OCI-M2 (cell line): ENCODE data around the gene NTRK2.

ENCODE experiments used
- DNase-seq: peaks from one replicate; lab custom pipeline; 2025; ENCODE audit not compliant: unreplicated experiment; lab: John Stamatoyannopoulos, UW

Gene NTRK2

DNA sequence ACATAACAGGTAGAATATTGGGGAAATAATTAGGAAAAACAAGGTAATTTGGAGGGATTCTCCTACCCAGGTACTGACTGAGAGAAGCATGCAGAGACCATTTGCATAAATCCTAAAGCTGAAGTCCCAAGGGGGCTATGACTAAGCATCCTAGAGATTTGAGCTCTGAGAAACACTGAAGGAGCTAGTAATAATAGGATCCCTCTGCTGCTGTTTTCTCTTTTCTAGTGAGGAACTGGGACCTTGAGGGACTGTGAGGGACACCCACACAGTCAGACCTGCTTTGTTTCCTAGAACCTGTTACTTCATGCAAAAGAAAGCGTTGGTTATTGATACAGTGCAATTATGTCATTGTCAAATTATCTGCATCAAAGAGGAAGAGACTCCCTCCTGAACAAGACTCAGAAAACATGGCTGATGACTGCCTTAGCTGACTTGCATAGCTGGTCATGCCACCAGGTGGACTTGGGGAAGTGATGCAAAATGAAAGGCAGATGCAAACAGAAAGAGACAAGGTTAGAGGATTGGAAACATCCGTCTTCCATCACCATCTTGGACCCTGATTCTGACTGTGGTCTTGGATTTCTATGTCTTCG lies 335.4 kb downstream of the NTRK2 start:
- DNase-seq: no peak

DNA sequence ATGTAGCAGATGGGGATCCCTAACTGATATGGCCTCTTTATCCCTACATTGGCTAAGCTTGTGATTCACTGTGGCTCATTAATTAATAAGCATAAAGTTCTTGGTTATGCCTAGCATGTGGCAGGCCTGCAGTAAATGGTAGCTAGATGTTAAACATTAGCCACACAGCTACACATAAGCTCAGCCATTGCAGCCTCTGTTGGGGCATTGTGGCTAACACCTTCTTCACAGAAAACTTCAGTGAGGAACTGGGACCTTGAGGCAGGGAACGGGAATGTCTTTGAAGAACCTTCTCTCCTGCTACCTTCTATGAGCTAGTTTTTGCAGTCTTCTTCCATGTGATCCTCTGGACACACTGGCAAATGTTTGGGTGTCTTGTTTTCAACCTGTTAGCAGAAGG lies 338.2 kb downstream of the NTRK2 start:
- DNase-seq: no peak

DNA sequence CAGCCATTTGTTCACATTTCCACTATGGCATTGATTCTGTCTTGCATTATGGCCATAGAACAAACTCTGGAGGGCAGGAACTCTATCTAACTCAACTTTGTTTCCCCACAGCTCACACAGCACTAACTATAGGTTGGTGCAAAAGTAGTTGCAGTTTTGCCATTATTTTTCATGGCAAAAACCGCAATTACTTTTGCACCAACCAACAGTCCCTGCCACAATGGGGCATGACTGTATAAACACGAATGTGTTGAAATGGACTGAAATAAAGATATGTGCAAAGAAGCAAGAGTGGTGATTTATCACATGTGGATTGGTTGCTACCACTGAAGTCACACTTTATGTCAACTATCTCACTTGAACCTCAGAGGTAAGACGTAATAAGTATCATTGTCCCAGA lies 338.7 kb downstream of the NTRK2 start:
- no peak for DNase-seq

DNA sequence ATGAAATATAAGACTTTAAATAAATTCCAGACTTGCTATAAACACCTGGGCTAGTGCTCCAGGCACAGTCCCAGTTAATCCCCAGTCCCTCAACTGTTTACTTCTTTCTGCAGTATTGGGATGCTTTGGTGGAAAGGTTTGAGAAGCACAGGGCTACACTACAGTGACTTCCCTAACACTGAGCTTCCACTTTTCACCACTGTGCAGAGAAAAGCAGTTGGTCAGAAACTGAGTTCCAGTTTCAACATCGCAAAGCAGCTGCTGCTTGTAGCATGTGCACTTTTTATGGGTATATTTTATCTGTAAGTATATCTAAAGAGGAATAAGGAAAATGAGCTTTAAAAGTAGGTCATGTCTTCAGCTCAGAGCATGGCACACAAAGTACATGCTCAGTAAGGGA lies 339.7 kb downstream of the NTRK2 start:
- no peak for DNase-seq

DNA sequence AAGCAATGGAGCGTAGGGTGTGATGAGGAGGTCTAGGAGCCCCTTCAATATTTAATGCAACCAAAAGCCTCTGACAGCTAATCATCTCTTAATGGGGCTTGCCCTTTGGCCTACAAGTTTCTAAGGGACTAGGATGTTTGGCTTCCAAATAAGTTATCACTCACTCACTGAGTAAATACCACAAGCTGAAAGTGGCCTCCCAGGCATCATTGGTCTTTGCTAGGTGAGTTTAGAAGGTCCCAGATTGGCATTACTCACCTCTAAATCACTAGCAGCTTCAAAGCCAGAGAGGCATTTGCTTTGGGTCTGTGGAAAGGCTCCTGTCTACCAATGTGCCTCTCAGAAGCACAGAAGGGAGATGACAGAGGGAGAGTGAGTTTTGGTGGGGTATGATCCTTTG lies 344.2 kb downstream of the NTRK2 start:
- no peak for DNase-seq

DNA sequence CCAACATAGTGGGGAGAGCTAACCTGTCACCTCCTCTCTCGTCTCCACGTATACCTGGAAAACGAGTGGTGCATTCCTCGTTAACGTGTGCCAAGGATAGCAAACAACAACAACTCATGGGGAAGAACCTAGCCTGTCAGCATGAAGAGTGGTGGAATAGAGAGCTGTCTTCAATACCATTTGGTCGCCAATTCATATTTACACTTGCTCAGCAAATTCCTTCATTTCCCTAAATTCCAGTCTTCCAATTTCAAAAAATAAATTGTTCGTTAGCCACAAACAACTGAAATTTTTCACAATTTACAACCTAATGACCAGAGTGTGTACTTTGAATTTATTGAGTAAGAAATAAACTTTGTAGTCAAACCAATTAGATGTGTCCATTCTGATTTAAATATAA lies 344.8 kb downstream of the NTRK2 start:
- DNase-seq: no peak

DNA sequence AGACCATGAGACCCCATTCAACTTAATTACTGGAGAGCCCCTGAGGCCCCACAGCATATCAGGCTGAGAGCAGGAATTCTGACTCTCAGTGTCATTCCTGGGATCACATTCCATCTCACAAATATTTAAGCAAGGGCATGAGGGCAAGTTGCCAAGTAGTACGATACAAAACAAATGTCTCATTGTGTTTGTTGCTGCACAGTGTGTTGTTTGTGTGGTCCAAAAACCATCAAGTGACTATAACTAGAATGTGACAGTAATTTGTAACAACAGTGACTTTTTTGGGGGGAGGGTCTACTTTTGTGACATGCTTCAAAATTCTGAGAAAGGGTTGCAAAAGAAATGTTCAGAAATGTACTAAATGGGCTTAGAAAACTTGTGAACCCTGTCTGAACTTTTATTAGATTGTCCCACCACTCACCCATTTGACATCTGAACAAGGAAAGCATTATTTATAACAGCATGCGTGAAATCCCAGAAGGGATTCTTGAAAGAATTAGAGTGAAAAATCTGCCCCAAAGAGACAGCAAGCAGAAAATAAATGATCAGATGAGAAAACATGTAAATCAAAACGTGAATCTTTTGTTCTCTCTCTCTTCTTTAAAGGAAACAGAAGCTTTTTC lies 347.0 kb downstream of the NTRK2 start:
- no peak for DNase-seq

DNA sequence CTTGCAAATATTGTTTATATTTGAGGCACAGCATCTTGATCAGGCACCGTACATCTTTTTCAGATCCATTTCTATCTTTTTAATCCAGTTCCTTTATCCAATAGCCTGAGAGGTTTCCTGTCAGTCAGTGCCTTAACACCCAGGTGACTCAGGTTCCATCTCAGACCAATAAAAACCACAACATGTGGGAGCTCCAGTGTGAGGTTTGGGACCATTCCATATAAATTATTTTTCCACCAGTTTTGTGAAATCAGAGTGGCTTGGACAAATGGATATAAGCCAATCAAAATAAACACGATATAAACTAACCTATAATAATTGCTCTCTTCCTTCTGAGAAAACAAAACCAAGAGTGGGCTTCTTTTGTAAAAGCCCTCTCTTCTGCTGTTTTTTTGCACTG lies 351.3 kb downstream of the NTRK2 start:
- no peak for DNase-seq

DNA sequence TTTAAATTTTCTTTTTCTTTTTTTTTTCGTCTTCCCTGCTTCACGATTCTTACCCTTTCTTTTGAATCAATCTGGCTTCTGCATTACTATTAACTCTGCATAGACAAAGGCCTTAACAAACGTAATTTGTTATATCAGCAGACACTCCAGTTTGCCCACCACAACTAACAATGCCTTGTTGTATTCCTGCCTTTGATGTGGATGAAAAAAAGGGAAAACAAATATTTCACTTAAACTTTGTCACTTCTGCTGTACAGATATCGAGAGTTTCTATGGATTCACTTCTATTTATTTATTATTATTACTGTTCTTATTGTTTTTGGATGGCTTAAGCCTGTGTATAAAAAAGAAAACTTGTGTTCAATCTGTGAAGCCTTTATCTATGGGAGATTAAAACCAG lies 352.2 kb downstream of the NTRK2 start:
- no peak for DNase-seq

DNA sequence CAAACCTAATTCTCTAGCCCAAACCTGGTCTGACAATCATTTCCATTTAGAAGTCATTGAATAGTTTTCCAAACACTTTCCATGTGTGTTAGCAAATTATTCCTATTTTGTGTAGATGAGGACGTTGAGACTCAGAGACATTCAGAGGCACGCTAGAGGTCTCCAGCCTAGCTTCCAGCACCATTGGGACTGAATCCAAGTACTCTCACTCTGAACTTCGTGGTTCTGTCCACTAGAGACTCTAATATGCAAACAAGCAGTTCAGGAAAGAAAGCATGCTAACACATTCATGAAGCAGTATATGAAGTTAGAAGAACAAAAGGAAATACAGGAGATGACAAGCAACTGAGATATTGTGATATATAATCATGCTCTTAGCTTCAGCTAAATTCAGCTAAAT lies 354.8 kb downstream of the NTRK2 start:
- DNase-seq: no peak

DNA sequence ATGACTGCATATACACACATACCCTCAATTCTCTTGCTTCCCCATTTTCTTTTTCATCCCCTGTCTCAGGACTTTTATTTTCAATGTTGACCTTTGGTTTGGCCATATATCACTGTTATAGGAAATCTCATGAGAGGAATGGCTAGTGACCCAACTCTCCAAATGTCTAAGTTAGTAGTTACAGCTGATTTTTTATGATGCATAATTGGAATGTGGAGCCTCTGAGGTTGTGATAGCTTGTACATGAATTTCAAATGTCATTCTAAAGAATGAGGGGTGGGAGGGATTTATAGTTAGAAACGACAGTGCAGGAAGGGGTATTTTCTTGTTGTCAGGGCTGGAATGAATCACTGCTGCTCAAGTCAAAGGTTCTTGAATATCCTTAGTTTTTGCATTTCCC lies 356.1 kb downstream of the NTRK2 start:
- no peak for DNase-seq

DNA sequence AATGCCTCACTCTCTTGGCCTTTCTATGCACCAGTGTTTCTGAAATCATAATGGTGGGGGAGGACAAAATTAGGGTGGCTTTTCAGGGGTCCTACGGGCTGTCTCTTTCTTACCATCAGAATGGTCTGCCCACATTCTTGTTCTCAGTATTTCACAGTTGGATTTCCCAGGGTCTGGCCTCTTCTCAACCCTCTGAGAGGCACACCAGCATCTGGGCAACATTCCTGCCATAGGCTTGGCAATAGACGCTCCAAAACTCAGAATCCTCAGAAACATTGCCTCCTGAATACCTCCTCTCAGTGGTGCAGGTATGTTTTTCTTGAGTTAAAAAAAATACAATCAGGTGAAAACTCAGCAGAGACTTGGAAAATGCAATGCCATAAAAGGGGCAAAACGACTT lies 358.3 kb downstream of the NTRK2 start:
- DNase-seq: no peak

DNA sequence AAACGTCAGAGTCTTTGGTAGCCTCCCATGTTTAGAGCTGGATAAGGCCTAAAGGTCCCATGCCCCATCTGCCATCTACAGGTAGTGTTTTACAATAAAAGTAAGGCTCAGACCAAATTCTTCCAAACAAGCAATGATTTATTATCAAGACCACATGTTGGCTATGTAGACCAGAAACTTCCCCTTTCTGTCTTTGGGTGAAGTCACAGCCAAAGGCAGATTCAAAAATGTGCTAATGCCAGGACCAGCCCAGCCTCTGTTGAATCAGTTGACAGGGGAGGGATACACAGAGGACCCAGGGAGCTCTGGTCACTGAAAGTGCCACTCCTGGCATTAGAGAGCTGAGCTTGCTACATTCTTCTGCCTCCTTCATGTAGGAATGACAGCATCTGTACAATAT lies 360.8 kb downstream of the NTRK2 start:
- no peak for DNase-seq

DNA sequence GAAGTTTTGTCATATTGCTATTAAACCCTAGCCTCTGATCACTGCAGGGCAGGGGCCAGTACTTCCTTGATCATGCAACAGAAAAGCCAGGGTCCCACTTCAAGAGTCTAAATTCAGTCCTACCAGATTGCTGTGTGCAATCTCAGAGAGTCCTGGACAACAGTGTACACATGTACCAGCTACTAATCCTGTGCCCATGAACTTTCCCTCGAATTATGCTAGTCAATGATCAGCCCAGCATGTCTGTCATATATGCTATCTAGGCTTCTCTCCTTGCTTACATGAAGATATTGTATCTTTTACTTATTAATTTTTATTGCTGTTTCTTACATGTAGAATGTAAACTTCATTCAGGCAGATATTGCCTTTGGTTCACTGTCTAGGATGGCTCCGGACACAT lies 367.0 kb downstream of the NTRK2 start:
- DNase-seq: no peak

DNA sequence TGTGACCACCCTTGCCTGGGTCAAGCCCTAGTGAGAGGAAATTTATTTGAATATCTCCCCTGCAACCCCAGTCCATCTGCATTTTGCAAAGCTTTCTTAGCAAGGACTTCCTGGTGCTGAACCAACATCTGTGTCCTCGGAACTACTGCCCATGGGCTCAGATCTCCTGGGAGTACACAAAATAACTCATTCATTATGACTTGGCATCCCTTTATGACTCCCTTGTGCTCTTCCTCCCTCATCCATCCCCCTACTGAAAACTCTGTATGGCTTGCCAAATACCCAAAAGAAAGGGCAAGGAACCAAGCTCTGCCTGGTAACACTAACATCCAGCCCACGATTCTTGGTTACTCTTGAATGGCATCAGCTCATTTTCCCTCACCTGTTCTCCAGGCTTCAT lies 368.5 kb downstream of the NTRK2 start:
- DNase-seq: no peak

DNA sequence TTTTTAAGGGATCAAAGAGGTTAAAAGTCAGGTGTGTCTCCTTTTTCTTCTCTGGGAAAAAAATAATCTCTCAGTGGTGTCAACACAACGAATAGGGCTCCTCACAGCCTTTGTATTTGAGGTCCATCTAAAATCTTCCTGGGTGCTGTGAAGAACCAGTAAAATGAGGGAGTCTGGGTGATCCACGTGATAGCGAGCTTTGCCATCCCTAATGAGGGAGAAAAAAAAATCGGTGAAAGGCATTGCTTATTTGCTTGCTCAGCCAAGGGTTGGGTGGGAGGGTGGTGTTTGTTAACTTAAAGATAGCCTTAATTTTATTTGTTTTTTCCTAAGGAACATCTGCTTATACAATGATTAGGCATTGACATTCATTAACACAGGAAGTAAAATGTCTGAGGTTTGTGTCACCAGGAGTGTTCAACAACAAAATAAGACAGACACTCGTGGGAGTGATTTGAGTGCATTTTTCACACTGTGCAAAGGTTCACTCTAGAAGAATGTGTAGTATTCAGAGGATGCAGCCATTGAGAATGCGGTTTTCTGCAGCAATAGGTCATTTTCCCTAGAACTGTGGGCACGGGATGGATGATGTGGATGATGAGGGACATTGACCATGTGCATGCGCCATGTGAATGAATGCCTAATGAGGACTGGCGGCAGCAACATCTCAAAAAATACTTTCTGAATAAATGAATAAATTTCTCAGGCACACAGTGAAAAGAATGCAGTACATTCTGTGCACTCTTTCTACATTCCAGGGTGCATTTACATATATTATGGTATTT lies 369.5 kb downstream of the NTRK2 start:
- no peak for DNase-seq

DNA sequence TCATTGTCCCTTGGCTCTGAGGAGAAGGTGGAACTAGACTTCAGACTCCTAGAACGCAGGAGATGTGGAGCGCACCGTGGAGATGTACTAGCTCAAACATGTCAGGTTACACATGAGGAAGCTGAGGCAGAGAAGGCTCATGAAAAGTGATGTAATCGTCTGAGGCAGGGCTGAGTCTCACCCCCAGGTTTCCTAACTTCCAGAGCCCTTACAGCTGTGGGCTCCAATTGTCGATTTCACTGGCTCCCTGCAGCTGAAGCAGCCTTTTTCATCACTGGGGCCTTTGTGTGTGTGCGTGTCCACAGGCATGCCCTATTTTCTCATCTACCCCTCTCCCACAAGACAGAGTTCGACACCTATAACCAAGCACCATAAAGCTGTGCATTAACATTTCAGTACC lies 370.6 kb downstream of the NTRK2 start:
- no peak for DNase-seq

DNA sequence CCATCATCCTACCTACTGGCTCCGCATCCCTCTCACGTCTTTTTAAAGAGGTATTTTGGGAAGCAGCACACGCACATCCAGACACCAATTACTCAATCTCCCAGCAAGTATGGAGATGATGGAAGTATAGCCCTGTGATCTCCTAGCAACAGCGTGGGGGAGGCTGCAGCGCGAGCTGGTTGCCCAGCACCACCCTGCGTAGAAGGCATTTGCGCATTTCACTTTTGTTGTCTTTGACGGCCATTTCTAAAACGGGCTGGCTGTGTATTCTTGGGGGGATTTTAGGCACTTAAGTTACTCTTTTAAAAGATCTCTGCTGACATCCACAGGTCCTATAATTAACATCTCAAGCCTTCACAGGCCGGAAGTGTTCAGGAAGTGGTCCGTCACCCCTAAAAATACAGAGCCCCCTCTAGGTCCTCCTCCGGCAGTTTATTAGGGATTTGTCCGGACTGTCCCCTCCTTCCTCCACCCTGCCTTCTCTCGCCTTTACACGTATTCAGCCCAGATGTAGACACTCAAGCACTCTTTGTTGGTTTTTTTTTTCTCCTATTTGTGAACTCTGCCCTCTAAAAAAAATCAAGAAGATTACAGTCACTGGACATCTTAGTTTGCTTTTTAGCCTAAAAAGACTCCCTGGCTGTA lies 371.4 kb downstream of the NTRK2 start:
- DNase-seq: no peak

DNA sequence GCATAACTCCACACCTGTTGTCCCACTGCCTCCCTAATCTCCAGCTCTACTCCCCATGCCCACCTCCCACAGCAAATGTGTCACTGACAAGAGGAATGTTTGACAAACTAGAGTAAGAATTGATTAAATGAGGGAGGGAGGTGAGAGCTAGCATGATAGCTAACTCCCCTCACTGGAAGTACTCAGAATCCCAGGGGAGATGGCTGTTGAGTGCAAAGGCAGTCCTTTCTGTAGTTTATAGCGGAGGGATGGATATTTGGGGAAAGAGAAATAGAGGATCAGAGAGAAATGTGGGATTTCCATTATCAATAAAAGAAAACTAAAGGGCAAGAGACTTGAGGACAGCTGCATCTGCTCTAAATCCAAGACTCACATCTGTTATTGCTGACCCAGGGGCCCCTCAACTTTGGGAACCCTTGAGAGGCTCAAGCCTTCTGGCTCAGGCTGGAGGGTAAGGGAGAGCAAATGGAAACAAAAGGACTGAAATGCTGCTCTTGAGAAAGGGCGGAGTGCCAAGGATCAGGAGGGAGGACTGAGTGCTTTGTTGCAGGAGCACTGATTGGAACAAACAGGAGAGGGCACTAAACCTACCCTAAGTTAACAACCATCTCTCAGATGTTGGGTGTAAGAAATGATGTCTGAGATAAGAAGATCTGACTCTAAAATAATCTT lies 372.1 kb downstream of the NTRK2 start:
- DNase-seq: no peak

DNA sequence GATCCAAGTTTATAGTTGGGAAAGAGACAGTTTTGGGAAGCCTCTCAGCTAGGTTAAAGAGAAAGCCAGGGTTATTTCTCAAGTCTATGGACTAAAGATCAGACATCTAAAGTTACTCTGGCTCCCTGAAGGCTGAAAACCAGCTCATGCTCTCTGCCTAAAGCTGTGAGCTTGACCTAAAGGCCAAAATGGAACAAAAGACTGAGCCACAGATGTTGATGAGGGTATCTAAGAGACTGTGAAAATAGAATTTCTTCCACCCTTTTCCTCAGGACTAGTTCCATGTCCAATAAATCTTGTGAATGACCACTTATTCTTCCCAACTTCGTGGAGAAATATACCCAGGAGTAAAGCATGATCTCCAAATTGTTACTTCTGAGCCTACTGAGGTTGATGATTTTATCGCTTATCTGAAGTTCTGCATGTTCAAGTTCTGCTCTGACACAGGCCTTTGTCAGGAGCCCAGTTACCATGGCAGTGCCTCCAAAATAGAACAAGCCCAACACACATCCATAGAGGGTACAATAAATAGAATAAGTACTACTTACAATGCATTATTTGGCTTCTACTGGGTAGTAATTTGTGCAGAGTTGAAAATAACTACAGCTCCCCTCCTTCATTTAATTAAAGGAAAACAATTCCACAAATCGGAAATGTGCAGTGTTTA lies 373.6 kb downstream of the NTRK2 start:
- DNase-seq: no peak

DNA sequence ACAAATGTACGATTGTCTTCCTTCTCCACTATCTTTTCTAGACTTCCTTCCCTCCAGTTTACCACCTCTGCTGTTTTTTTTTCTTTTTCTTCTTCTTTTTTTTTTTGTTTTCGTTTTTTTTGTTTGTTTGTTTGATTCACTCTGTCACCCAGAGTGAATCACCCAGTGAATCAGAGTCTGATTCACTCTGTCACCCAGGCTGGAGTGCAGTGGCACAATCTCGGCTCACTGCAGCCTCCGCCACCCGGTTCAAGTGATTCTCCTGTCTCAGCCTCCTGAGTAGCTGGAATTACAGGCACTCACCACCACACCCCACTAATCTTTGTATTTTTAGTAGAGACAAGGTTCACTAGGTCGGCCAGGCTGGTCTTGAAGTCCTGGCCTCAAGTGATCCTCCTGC lies 375.7 kb downstream of the NTRK2 start:
- DNase-seq: no peak
